Naive B cell (primary cell): ENCODE results near the gene MICAL3. TPM values are rescaled to one million over a fixed set of nuclear protein-coding genes. Genes with fewer than 3 reads are reported as not detected.
A peak's percentile ranks its signal among the peaks of the same experiment; 100 is the strongest.

Source experiments
- ATAC-seq, 2 donors: fragments of 150-1000 bp; cut with Tn5 transposase; 2 replicates each; pipeline ENCODE4 v1.10.0; 2021; ENCODE audit warnings: low read depth in 2 of 2, mild to moderate bottlenecking in 2 of 2, moderate library complexity in 2 of 2
- DNase-seq: peaks from one replicate; pipeline ENCODE4 v3.0.0; 2022
- H3K27ac Mint-ChIP-seq, 6 donors: one replicate each; pipeline ENCODE4 v1.8.0; 2020 to 2022; ENCODE audit warnings: mild to moderate bottlenecking in 6 of 6, mixed read lengths in 6 of 6, moderate library complexity in 5 of 6, inconsistent platforms in 2 of 6
- H3K27me3 Mint-ChIP-seq, 3 donors: one replicate each; pipeline ENCODE4 v1.8.0; 2021 to 2022; ENCODE audit warnings: mixed read lengths in 3 of 3, mild to moderate bottlenecking in 1 of 3
- H3K36me3 Mint-ChIP-seq, 2 donors: one replicate each; pipeline ENCODE4 v1.8.0; 2020 to 2022; ENCODE audit warnings: mixed read lengths in 2 of 2, inconsistent platforms in 1 of 2, mild to moderate bottlenecking in 1 of 2
- H3K4me1 Mint-ChIP-seq, 3 donors: one replicate each; pipeline ENCODE4 v1.8.0; 2020 to 2022; ENCODE audit warnings: mixed read lengths in 3 of 3, inconsistent platforms in 1 of 3, mild to moderate bottlenecking in 1 of 3, moderate library complexity in 1 of 3
- H3K4me3 Mint-ChIP-seq, 8 donors: one replicate each; pipeline ENCODE4 v1.8.0; 2020 to 2022; ENCODE audit warnings: mild to moderate bottlenecking in 8 of 8, mixed read lengths in 8 of 8, moderate library complexity in 8 of 8, inconsistent platforms in 2 of 8
- H3K9me3 Mint-ChIP-seq, 7 donors: one replicate each; pipeline ENCODE4 v1.8.0; 2020 to 2022; ENCODE audit warnings: mixed read lengths in 7 of 7, mild to moderate bottlenecking in 5 of 7, inconsistent platforms in 2 of 7, moderate library complexity in 1 of 7
- polyA plus RNA-seq, 6 donors: library from polyadenylated mRNA; unstranded; fragments of 300-500 nt; fragmentation: Illumina TruSeq; gene quantifications; one replicate each; pipeline ENCODE4 v1.2.3, GENCODE V29; 2021; ENCODE audit warnings: low read depth in 6 of 6

MICAL3 gene
- polyA plus RNA-seq, 6 donors from 2014 or later = 10.9 to 28.0 (median 15.6) TPM

GRCh38 chr22:17818180-17818579 lies 206.2 kb downstream of the MICAL3 start:
- Mint-ChIP-seq H3K27ac (peak overlapping the region in 1 of 6 donors; percentile 88), H3K27me3 (no peaks in the 10 kb centered on the region), H3K9me3 (no peaks in the 10 kb centered on the region), H3K4me1 (no peaks in the 10 kb centered on the region), H3K4me3 (peak overlapping the region in 1 of 8 donors; percentile 42), H3K36me3 (peaks cover 6 to 16% of the 10 kb centered on the region in 2 donors)
- DNase-seq (no peak), ATAC-seq (no peak)

GRCh38 chr22:17817511-17818065 lies 206.8 kb downstream of the MICAL3 start:
- H3K27me3 Mint-ChIP-seq = no peaks in the 10 kb centered on the region
- H3K36me3 Mint-ChIP-seq = peaks cover 6 to 16% of the 10 kb centered on the region in 2 donors
- H3K4me3 Mint-ChIP-seq = peak overlapping the region in 1 of 8 donors; percentile 28
- ATAC-seq (no peak), DNase-seq (no peak)
- peak overlapping the region in 1 of 6 donors; percentile 88 for H3K27ac Mint-ChIP-seq
- no peaks in the 10 kb centered on the region for H3K9me3 Mint-ChIP-seq
- H3K4me1 Mint-ChIP-seq = no peaks in the 10 kb centered on the region

GRCh38 chr22:17817079-17817478 lies 207.3 kb downstream of the MICAL3 start:
- no peak for ATAC-seq

GRCh38 chr22:17816649-17817048 lies 207.7 kb downstream of the MICAL3 start:
- Mint-ChIP-seq H3K27me3 (no peaks in the 10 kb centered on the region), H3K9me3 (no peaks in the 10 kb centered on the region), H3K36me3 (peaks cover 6 to 16% of the 10 kb centered on the region in 2 donors), H3K4me3 (no peak overlapping the region), H3K27ac (peak overlapping the region in 1 of 6 donors; percentile 84), H3K4me1 (no peaks in the 10 kb centered on the region)
- ATAC-seq (no peak), DNase-seq (no peak)

More at GRCh38 chr22:17817079-17817478, 207.3 kb downstream of the MICAL3 start:
- DNase-seq = no peak
- no peaks in the 10 kb centered on the region for H3K27me3 Mint-ChIP-seq
- H3K4me3 Mint-ChIP-seq = no peak overlapping the region
- H3K4me1 Mint-ChIP-seq = no peaks in the 10 kb centered on the region
- peak overlapping the region in 3 of 6 donors; percentile 65 to 79 (median 78) for H3K27ac Mint-ChIP-seq
- peaks cover 6 to 16% of the 10 kb centered on the region in 2 donors for H3K36me3 Mint-ChIP-seq
- H3K9me3 Mint-ChIP-seq = no peaks in the 10 kb centered on the region

GRCh38 chr22:17815703-17816254 lies 208.6 kb downstream of the MICAL3 start:
- Mint-ChIP-seq H3K27me3 (no peaks in the 10 kb centered on the region), H3K4me1 (no peaks in the 10 kb centered on the region), H3K4me3 (no peak overlapping the region), H3K27ac (peak overlapping the region in 2 of 6 donors; percentile 62 to 85), H3K9me3 (no peaks in the 10 kb centered on the region), H3K36me3 (peaks cover 6 to 16% of the 10 kb centered on the region in 2 donors)
- ATAC-seq (no peak), DNase-seq (no peak)

- Mint-ChIP-seq H3K4me3 (no peak overlapping the region), H3K27me3 (no peaks in the 10 kb centered on the region), H3K4me1 (no peaks in the 10 kb centered on the region), H3K27ac (peak overlapping the region in 3 of 6 donors; percentile 51 to 81 (median 67)), H3K9me3 (no peaks in the 10 kb centered on the region), H3K36me3 (peaks cover 6 to 16% of the 10 kb centered on the region in 2 donors)
- DNase-seq (no peak), ATAC-seq (no peak)
Observed at GRCh38 chr22:17814830-17815229, 209.5 kb downstream of the MICAL3 start.

GRCh38 chr22:17814084-17814483 lies 210.3 kb downstream of the MICAL3 start:
- H3K36me3 Mint-ChIP-seq = peaks cover 6 to 16% of the 10 kb centered on the region in 2 donors
- peak overlapping the region in 3 of 6 donors; percentile 51 to 70 (median 67) for H3K27ac Mint-ChIP-seq
- no peaks in the 10 kb centered on the region for H3K27me3 Mint-ChIP-seq
- DNase-seq = no peak
- no peak for ATAC-seq
- no peak overlapping the region for H3K4me3 Mint-ChIP-seq
- no peaks in the 10 kb centered on the region for H3K9me3 Mint-ChIP-seq
- H3K4me1 Mint-ChIP-seq = no peaks in the 10 kb centered on the region

- Mint-ChIP-seq H3K27ac (peak overlapping the region in 4 of 6 donors; percentile 64 to 97 (median 74)), H3K4me1 (no peaks in the 10 kb centered on the region), H3K36me3 (peaks cover 16 to 24% of the 10 kb centered on the region in 2 donors), H3K9me3 (no peaks in the 10 kb centered on the region), H3K4me3 (peak overlapping the region in 1 of 8 donors; percentile 18), H3K27me3 (no peaks in the 10 kb centered on the region)
- no peak for ATAC-seq
- no peak for DNase-seq
Observed at GRCh38 chr22:17811119-17811518, 213.2 kb downstream of the MICAL3 start.

GRCh38 chr22:17810570-17811116 lies 213.7 kb downstream of the MICAL3 start:
- no peaks in the 10 kb centered on the region for H3K27me3 Mint-ChIP-seq
- H3K4me1 Mint-ChIP-seq = no peaks in the 10 kb centered on the region
- DNase-seq = no peak
- H3K36me3 Mint-ChIP-seq = peaks cover 19 to 20% of the 10 kb centered on the region in 2 donors
- ATAC-seq = no peak
- peak overlapping the region in 4 of 6 donors; percentile 59 to 97 (median 73) for H3K27ac Mint-ChIP-seq
- no peak overlapping the region for H3K4me3 Mint-ChIP-seq
- H3K9me3 Mint-ChIP-seq = no peaks in the 10 kb centered on the region

- Mint-ChIP-seq H3K4me1 (no peaks in the 10 kb centered on the region), H3K27ac (no peak overlapping the region), H3K4me3 (no peak overlapping the region), H3K36me3 (peaks cover 14 to 18% of the 10 kb centered on the region in 2 donors), H3K27me3 (no peaks in the 10 kb centered on the region), H3K9me3 (no peaks in the 10 kb centered on the region)
- no peak for ATAC-seq
- DNase-seq = no peak
Observed at GRCh38 chr22:17808693-17809403, 215.5 kb downstream of the MICAL3 start.

- peak overlapping the region in 1 of 6 donors; percentile 43 for H3K27ac Mint-ChIP-seq
- H3K36me3 Mint-ChIP-seq = peaks cover 14 to 27% of the 10 kb centered on the region in 2 donors
Observed at GRCh38 chr22:17807578-17808410, 216.6 kb downstream of the MICAL3 start.

GRCh38 chr22:17807086-17807485 lies 217.3 kb downstream of the MICAL3 start:
- ATAC-seq = no peak

More at GRCh38 chr22:17807578-17808410, 216.6 kb downstream of the MICAL3 start:
- DNase-seq (no peak), ATAC-seq (no peak)
- Mint-ChIP-seq H3K4me3 (peak overlapping the region in 2 of 8 donors; percentile 29 to 42), H3K9me3 (no peaks in the 10 kb centered on the region), H3K27me3 (no peaks in the 10 kb centered on the region), H3K4me1 (peaks cover 0 to 3% (median 0%) of the 10 kb centered on the region in 3 donors)

GRCh38 chr22:17806437-17806836 lies 217.9 kb downstream of the MICAL3 start:
- ATAC-seq = no peak
- Mint-ChIP-seq H3K27ac (peak overlapping the region in 4 of 6 donors; percentile 28 to 78 (median 46)), H3K4me3 (no peak overlapping the region), H3K36me3 (peaks cover 14 to 36% of the 10 kb centered on the region in 2 donors), H3K27me3 (no peaks in the 10 kb centered on the region), H3K9me3 (no peaks in the 10 kb centered on the region), H3K4me1 (peaks cover 0 to 10% (median 5%) of the 10 kb centered on the region in 3 donors)
- no peak for DNase-seq

More at GRCh38 chr22:17807086-17807485, 217.3 kb downstream of the MICAL3 start:
- H3K4me1 Mint-ChIP-seq = peaks cover 0 to 9% (median 5%) of the 10 kb centered on the region in 3 donors
- no peak for DNase-seq
- H3K27ac Mint-ChIP-seq = peak overlapping the region in 3 of 6 donors; percentile 28 to 70 (median 66)
- H3K36me3 Mint-ChIP-seq = peaks cover 14 to 34% of the 10 kb centered on the region in 2 donors
- H3K27me3 Mint-ChIP-seq = no peaks in the 10 kb centered on the region
- no peaks in the 10 kb centered on the region for H3K9me3 Mint-ChIP-seq
- H3K4me3 Mint-ChIP-seq = no peak overlapping the region
